Tibial nerve (tissue), 3 donors: ENCODE results near the gene CFAP69.

Experiments used
- POLR2A ChIP-seq, 2 donors: fragments of 450-650 bp; IDR thresholded peaks; one replicate each; pipeline ENCODE4 v1.6.1; 2017; ENCODE audit warnings: antibody characterized with exemption in 2 of 2, mild to moderate bottlenecking in 2 of 2, moderate library complexity in 2 of 2
- TF ChIP-seq, protein P1 (sequence below), 5 experiments: fragments of 200-600 bp in 3 of 5; fragments of 450-650 bp in 2 of 5; sonication (generic) in 3 of 5; IDR thresholded peaks; one replicate each; pipeline ENCODE4 v1.5.1; 2016 to 2019; ENCODE audit warnings: antibody characterized with exemption in 5 of 5, mild to moderate bottlenecking in 3 of 5, moderate library complexity in 2 of 5

DNA sequence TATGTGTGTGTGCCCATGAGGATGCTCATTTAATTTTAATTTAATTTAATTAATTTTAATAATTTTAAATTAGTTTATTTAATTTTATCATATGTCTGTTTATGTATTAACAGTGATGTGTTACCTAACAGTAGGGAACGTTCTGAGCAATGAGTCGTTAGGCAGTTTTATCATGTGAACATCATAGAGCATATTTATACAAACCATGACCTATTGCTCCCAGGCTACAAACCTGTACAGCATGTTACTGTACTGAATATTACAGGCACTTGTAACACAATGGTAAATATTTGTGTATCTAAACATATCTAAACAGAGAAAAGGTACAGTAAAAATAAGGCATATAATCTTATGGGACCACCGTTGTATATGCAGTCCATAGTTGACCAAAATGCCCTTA is 13.7 kb upstream of the CFAP69 start:
- TF ChIP-seq, protein P1, sequence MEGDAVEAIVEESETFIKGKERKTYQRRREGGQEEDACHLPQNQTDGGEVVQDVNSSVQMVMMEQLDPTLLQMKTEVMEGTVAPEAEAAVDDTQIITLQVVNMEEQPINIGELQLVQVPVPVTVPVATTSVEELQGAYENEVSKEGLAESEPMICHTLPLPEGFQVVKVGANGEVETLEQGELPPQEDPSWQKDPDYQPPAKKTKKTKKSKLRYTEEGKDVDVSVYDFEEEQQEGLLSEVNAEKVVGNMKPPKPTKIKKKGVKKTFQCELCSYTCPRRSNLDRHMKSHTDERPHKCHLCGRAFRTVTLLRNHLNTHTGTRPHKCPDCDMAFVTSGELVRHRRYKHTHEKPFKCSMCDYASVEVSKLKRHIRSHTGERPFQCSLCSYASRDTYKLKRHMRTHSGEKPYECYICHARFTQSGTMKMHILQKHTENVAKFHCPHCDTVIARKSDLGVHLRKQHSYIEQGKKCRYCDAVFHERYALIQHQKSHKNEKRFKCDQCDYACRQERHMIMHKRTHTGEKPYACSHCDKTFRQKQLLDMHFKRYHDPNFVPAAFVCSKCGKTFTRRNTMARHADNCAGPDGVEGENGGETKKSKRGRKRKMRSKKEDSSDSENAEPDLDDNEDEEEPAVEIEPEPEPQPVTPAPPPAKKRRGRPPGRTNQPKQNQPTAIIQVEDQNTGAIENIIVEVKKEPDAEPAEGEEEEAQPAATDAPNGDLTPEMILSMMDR (IDR thresholded peaks at IDR 0.05), result no peak
- TF ChIP-seq POLR2A (IDR thresholded peaks at IDR 0.05), result no peak
